ENCODE data around the gene PHF13. TPM values are rescaled to one million over a fixed set of nuclear protein-coding genes. Genes with fewer than 3 reads are reported as not detected.

Gene PHF13
- total and polyA plus RNA-seq, 2 donors (not counting 3 experiments of a cell fraction or from before 2014, with no cell fraction given) = 5.6 to 18.6 TPM

GRCh38 chr1:6596351-6596750 lies 17.2 kb upstream of the PHF13 start:
- CTCF ChIA-PET = interaction anchor here (1.4 kb wide), 1 partner anchor 50 kb away, joined by 5 read pairs; no protein-coding TSS in a partner anchor
- H3K9ac ChIP-seq (replicated peaks; ENCODE audit: extremely low read depth, insufficient read depth, low read length) = no peak overlapping the region
- peaks cover 6% of the 10 kb centered on the region for H3K4me1 ChIP-seq (ENCODE audit: control insufficient read depth, extremely low read depth, insufficient read depth, low read length)
- H3K27me3 ChIP-seq (ENCODE audit: control insufficient read depth in 2 of 2, insufficient read depth in 2 of 2, low read length in 2 of 2) = no peaks in the 10 kb centered on the region
- no peak overlapping the region for H3K27ac ChIP-seq (ENCODE audit: insufficient read depth, low read depth, low read length)
- intact Hi-C loops (cut with micrococcal nuclease) (no loop called here), dilution Hi-C loops (cut with MboI; ENCODE audit: extremely low pct_ligation_motif_present, low sequenced_read_pairs) (no loop called here)
- H3K4me3 ChIP-seq (replicated peaks in 1 of 3; ENCODE audit: insufficient read depth in 1 of 3, low read depth in 1 of 3, low read length in 3 of 3) = no peak overlapping the region
- peaks cover 47% of the 10 kb centered on the region for H3K79me2 ChIP-seq (ENCODE audit: control insufficient read depth, insufficient read depth, low read length)
- BruUV-seq (replicated peaks) = no TSS peak
- TF ChIP-seq GATA2 (IDR thresholded peaks at IDR 0.05; ENCODE audit: insufficient read depth, insufficient read length, low read depth, low read length) = no peak
- TF ChIP-seq CTCF (IDR thresholded peaks at IDR 0.05; ENCODE audit: extremely low read depth in 1 of 2, insufficient read depth in 1 of 2, low read depth in 1 of 2, low read length in 2 of 2) = no peak
- no peak for TF ChIP-seq POLR2A (IDR thresholded peaks at IDR 0.05; ENCODE audit: low read depth, low read length)
- no peak for TF ChIP-seq JUN (IDR thresholded peaks at IDR 0.05; ENCODE audit: borderline replicate concordance, insufficient read depth, insufficient read length, low read depth)
- no peak for TF ChIP-seq FOS (IDR thresholded peaks at IDR 0.05; ENCODE audit: borderline replicate concordance, insufficient read depth, low read length)
- no peak for TF ChIP-seq POLR2AphosphoS5 (IDR thresholded peaks at IDR 0.05; ENCODE audit: insufficient read depth, low read depth, low read length)
- no peak for TF ChIP-seq MAX (IDR thresholded peaks at IDR 0.05; ENCODE audit: insufficient read depth, insufficient read length)
- no peak for TF ChIP-seq EZH2 (IDR thresholded peaks at IDR 0.05; ENCODE audit: borderline replicate concordance, low read depth, low read length, severe bottlenecking)
- TF ChIP-seq MYC (IDR thresholded peaks at IDR 0.05; ENCODE audit: low read depth, low read length) = no peak
- no peak for FAIRE-seq
- peaks cover 6 to 45% of the 10 kb centered on the region in 2 experiments for H3K36me3 ChIP-seq (ENCODE audit: control insufficient read depth in 2 of 2, extremely low read depth in 1 of 2, insufficient read depth in 2 of 2, low read length in 2 of 2)
- no peaks in the 10 kb centered on the region for H3K9me3 ChIP-seq (replicated peaks; ENCODE audit: control insufficient read depth, insufficient read depth, low read length)
- POLR2A ChIA-PET = no interaction called here
- H2AFZ ChIP-seq (ENCODE audit: low read depth, low read length) = no peak overlapping the region
- H3K9me1 ChIP-seq (replicated peaks; ENCODE audit: control insufficient read depth, extremely low read depth, insufficient read depth, low read length) = no peaks in the 10 kb centered on the region
- no peak overlapping the region for H3K4me2 ChIP-seq (ENCODE audit: insufficient read depth, low read length)
- no peaks in the 10 kb centered on the region for H4K20me1 ChIP-seq (replicated peaks; ENCODE audit: control insufficient read depth, extremely low read depth, insufficient read depth, low read length)
- no peak for DNase-seq (ENCODE audit: low read depth, low spot score)
